ENCODE data around the gene GTPBP1.

Gene GTPBP1

GRCh38 chr22:38742176-38742942 lies 36.6 kb downstream of the GTPBP1 start:
- DNase-seq: no peak

DNA sequence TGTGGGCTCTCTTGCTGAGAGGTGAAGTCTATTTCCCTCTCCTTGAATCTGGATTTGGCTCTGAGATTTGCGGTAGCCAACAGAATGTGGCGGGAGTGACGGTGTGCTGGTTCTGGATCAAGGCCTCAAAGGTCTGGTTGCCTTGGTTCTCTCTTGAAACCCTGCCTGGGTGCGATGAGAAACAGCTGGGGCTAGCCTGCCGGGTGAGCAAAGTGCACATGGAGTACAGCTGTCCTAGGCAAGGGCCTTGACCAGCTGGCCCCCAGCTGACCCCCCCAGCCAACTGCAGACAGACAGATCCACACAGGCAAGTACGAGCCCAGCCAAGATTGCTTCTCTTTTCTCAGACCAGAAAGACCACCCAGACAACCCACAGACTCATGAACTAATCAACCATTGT lies 39.2 kb downstream of the GTPBP1 start:
- DNase-seq: no peak

GRCh38 chr22:38745676-38746460 lies 40.1 kb downstream of the GTPBP1 start:
- no peak for DNase-seq

DNA sequence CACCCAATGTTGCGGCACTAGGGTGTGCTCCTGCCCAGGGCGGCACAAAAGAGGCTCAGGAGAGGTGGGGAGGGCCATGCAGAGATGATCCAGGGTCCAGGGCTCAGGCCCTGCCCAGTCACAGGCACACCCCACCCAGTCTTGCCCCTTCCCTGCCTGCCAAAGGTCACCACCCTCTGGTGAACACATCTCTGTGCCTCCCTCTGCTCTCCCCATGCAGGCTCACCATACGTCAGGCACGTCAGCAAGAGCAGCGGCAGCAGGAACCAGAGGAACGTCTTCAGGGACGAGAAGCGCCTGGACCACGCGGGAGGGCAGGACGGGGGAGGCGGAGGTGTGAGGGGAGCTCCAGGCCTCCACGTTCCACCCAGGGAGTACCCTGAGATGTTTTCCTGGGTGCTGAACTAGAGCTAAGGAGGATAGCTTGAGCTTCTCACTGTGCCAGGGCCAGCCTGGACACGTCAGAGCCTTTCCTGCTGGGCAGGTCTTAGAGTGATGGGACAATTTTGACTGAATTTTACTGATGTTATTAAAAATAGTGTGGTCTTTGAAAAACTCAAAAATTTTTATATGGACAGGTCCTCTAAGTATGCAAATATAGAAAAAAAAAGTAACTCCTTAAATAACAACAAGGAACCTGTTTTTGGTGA lies 42.9 kb downstream of the GTPBP1 start:
- DNase-seq: no peak

- DNase-seq: no peak
These were observed 44.4 kb downstream of the GTPBP1 start for GRCh38 chr22:38750104-38750503.

GRCh38 chr22:38750638-38751037 lies 44.9 kb downstream of the GTPBP1 start:
- no peak for DNase-seq

- no peak for DNase-seq
These were observed 45.3 kb downstream of the GTPBP1 start for GRCh38 chr22:38751066-38751421.

- no peak for DNase-seq
These were observed 45.9 kb downstream of the GTPBP1 start for GRCh38 chr22:38751422-38752346.

DNA sequence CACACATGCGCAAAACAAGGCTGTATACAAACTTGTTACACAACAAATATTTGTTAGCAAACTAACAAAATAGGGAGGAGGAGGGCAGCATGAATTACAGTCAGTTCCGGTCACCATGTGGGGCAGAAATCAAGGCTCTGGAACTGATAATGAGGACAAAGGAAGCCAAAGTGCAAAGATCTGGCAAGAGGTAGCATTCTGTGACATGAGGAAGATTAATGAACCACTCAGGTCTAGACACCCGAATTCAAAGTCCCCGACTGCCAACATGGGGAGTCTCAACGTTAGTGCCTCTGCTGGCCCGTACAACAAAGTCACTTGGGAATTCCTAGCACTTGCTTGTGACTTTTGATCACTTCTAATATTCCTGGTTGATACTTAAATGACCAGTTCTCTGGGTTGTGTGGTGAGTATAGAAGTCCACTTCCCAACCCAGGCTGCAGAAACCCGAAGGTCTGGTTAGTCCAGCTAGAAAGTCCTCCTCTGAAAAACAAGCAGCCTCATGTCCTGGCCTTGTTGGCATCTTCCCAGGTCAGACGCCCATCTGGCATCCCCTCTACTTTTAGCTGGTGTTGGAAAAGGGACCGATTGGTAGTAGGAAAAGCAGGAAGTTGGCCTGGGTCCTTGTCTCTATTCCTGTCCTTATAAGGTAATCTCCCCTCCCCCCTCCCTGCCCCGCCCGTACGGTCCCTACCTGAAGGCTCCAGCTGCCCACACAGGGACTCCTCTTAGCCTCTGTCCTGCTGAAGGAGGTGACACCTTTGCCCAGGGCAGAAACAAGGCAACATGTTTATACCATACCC lies 48.4 kb downstream of the GTPBP1 start:
- no peak for DNase-seq

DNA sequence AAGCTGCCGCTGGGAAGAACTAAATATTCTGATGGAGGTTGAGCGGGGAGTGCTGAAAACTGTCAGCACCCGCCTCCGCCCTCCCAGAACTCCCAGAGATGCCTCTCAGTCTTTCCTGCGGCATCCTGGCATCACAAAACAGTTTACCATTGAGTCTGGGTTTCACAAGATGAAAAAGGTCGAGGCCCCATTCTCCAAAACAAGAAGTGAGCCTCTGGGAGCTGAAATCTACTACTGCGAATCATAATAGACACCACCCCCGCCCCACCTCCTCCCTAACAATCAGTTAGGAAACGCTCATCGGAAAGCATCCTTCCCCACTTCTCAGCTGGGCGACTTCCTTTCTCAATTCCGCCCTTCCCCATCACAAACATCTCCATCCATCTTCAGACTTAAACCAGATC lies 49.0 kb downstream of the GTPBP1 start:
- DNase-seq: peak; percentile 15

DNA sequence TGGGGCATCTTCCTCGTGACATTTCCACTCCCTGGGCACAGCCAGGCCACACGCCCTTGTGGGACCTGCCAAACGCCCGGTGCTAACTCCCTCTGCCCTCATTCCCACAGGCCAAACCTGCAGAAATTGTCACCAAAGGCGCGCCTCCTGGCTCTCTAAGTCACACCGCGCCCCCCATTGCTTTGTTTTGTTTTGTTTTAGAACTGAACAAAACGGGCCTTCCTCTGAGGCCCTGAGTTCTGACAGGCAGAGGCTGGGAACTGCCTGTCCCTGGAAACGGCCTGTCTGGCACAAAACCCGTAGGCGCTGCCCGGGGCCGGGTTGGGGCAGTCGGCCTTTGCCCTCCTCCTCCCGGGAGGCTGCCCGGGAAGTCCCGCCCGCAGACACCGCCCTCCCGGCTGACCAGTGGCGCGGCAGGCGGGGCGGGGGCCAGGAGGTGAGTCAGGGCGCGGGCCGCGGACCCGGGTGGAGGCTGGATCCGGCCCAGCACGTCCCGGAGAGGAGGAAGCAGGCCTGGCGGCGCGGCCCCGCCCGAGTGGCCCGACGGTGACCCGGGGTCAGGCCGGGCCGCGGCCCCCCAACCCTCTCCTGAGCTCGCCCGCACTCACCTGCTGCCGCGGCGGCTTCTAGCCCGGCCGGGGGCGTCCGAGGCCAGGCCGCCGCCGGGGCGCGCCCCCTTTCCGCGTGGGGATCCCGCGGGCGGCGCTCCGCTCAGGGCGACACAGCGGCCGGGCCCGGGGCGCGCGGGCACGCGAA lies 49.6 kb downstream of the GTPBP1 start:
- no peak for DNase-seq

DNA sequence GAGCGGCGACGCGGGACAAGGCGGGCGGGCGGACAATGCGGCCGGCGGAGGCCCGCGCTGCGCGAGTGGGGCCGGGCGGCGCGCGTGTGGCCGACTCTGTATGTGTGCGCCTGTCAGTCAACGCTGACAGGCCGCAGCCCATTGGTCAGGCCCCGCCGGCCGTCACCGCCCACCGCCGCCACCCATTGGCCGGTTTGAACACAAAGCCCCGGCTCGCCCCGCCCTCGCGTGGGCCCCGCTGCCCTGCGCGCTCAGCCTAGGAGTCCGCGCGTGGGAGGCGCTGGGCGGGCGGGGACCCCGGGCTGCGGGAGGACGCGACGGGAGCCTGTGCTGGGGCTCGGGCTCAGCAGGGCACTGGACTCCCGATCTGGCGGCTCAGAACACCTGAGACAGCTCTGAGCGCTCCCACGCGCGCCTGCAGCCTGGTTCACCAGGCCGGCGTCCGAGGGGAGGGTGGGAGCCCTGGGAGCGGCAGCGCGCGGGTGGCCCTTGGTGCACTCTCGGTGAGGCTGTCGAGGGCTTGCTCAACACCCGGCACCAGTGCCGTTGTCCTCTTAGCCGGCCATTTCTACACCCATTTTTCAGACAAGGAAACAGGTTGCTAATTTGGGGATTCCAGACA lies 50.3 kb downstream of the GTPBP1 start, which contains the start of gene SUN2:
TSS of gene SUN2 (minus strand) at position 88 of the 622 bp plus-strand sequence. CDS start 3,370 bp downstream, outside the sequence.
- peak; percentile 89 for DNase-seq

DNA sequence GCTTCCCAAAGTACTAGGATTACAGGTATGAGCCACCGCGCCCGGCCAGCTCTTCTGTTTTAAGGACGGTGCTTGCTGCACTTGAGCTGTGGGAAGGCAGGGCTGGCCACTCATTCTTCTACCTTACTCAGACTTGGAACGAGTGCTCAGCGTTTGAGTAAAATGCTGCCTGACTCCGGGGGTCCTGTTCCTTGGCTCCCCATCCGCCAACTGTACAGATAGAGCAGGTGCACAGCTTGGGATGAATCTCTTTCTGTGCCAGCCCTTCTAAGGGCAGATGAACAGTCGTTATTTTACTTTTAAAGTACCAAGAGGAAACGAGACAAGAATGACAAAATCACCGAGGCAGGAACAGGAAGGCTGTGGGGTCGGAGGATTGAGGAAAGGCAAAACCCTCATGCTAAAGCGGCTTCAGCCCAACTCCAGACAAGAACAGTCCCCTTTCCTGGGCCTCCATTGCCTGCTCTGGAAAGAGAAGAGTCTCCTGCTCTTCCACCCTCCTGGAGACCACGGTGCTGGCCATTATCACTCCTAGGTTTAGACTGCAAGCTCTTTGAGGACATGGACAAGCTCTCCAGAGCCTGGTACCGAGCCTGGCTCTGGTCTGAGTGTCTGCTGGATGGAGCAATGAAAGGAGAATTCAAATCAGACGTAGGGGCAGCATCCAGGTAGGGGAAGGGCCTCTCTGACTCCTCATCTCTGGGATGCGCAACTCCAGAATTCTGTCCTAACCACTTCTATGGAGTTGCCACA lies 51.1 kb downstream of the GTPBP1 start:
- DNase-seq: peak; percentile 30

DNA sequence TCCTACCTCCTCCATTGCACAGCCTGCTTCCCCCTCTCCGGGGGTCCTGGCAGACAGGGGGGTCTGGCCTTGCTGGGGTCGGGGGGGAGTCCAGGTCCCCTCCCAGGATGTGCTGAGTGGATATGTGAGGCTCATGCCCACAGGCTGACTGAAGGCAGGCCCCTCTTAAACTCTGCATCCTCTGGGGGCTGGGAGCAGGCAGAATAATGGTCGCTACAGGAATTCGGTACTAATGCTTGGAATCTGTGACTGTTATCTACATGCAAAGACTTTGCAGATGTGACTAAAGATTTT lies 51.7 kb downstream of the GTPBP1 start:
- DNase-seq: no peak

- no peak for DNase-seq
These were observed 52.7 kb downstream of the GTPBP1 start for GRCh38 chr22:38758276-38758945.

DNA sequence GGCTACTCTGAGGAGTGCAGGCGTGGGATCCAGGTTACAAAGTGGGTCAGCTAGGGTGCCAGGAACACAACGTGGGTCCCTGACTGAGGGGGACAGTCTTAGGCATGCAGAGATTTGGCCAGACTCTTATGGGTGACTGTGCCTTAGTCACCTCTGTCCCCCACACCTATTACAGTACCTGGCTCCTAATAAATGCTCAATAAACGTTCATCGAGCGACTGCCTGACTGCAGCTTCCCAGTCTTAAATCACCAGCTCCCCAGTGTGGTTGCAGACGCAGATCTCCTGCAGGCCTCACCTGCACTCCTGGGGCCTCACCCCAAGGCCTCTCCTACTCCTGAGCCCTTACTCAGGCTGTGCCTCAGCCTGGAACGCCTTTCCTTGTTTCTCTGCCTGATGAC lies 53.3 kb downstream of the GTPBP1 start:
- no peak for DNase-seq

- DNase-seq: no peak
These were observed 54.9 kb downstream of the GTPBP1 start for GRCh38 chr22:38760477-38761201.
